HG02852 (cell line): Measurements from ENCODE around the gene SERPINE2.
A peak's percentile ranks its signal among the peaks of the same experiment; 100 is the strongest.

Source experiments
- ATAC-seq: cut with Tn5 transposase; IDR thresholded peaks from one replicate; pipeline ENCODE4 v1.9.1; 2021; ENCODE audit warnings: mild to moderate bottlenecking, moderate library complexity; ENCODE audit not compliant: unreplicated experiment

Gene SERPINE2

GRCh38 chr2:223978451-223978850, 60.6 kb downstream of the SERPINE2 start:
- ATAC-seq: no peak

- ATAC-seq: no peak
Measured at GRCh38 chr2:223976635-223977226, 62.4 kb downstream of the SERPINE2 start.

- no peak for ATAC-seq
Measured at GRCh38 chr2:223973606-223974005, 65.5 kb downstream of the SERPINE2 start.

GRCh38 chr2:223972656-223973102, 66.4 kb downstream of the SERPINE2 start:
- ATAC-seq: no peak

GRCh38 chr2:223971731-223972130, 67.4 kb downstream of the SERPINE2 start:
- no peak for ATAC-seq

- ATAC-seq: no peak
Measured at GRCh38 chr2:223970343-223971128, 68.5 kb downstream of the SERPINE2 start.

- no peak for ATAC-seq
Measured at GRCh38 chr2:223969856-223970255, 69.2 kb downstream of the SERPINE2 start.

GRCh38 chr2:223969315-223969714, 69.8 kb downstream of the SERPINE2 start:
- no peak for ATAC-seq

- no peak for ATAC-seq
Measured at GRCh38 chr2:223967981-223968380, 71.1 kb downstream of the SERPINE2 start.

- no peak for ATAC-seq
Measured at GRCh38 chr2:223959688-223960087, 79.4 kb downstream of the SERPINE2 start.

GRCh38 chr2:223957092-223957851, 81.8 kb downstream of the SERPINE2 start, which contains the start of gene MRPL44:
Gene MRPL44, plus strand, starts transcription at chr2:223957463. Its CDS starts 10 bp downstream, at chr2:223957473.
- peak; percentile 90 for ATAC-seq

GRCh38 chr2:223956300-223956699, 82.8 kb downstream of the SERPINE2 start:
- peak; percentile 27 for ATAC-seq

GRCh38 chr2:223954401-223954800, 84.7 kb downstream of the SERPINE2 start:
- ATAC-seq: no peak

- peak; percentile 44 for ATAC-seq
Measured at GRCh38 chr2:223952280-223952968, 86.7 kb downstream of the SERPINE2 start.

- no peak for ATAC-seq
Measured at GRCh38 chr2:223950448-223951347, 88.4 kb downstream of the SERPINE2 start.

- no peak for ATAC-seq
Measured at GRCh38 chr2:223949241-223949840, 89.7 kb downstream of the SERPINE2 start.

GRCh38 chr2:223947711-223948205, 91.3 kb downstream of the SERPINE2 start:
- ATAC-seq: no peak

GRCh38 chr2:223945755-223946154, 93.3 kb downstream of the SERPINE2 start:
- no peak for ATAC-seq
